A549 (cell line): Measurements from ENCODE around the gene SBF1.

ENCODE experiments used
- CHD2 ChIP-seq: fragments of 150-350 bp; IDR thresholded peaks from 2 replicates; pipeline ENCODE4 v1.6.1; 2014; ENCODE audit warnings: low read length; ENCODE audit not compliant: partially characterized antibody
- CTCF ChIP-seq: fragments of >200 bp; sonication (Bioruptor Twin); formaldehyde crosslinking; IDR thresholded peaks from 3 replicates; pipeline ENCODE4 v1.5.1; 2016
- EP300 ChIP-seq, 2 experiments: fragments of >200 bp; sonication (Bioruptor Twin); formaldehyde crosslinking; IDR thresholded peaks; 2 replicates in 1 of 2; 3 replicates in 1 of 2; pipeline ENCODE4 v1.6.1; 2016 to 2017
- FOSB ChIP-seq: fragments of 250-450 bp; sonication (Bioruptor Pico); IDR thresholded peaks from 2 replicates; pipeline ENCODE4 v1.5.0; 2020; ENCODE audit warnings: mild to moderate bottlenecking, moderate library complexity
- HDAC2 ChIP-seq: fragments of 200-600 bp; sonication (generic); IDR thresholded peaks from 2 replicates; pipeline ENCODE4 v1.6.1; 2016
- HEYL ChIP-seq: fragments of 250-450 bp; sonication (Bioruptor Pico); IDR thresholded peaks from 2 replicates; pipeline ENCODE4 v1.8.0; 2021; ENCODE audit warnings: mild to moderate bottlenecking, moderate library complexity
- MAX ChIP-seq: IDR thresholded peaks from 2 replicates; pipeline ENCODE4 v1.6.1; 2012
- POLR2A ChIP-seq: IDR thresholded peaks from 2 replicates; pipeline ENCODE4 v1.6.1; 2012; ENCODE audit warnings: mild to moderate bottlenecking, low read length
- RAD21 ChIP-seq, 2 experiments: fragments of >200 bp in 1 of 2; sonication (Bioruptor Twin) in 1 of 2; formaldehyde crosslinking in 1 of 2; IDR thresholded peaks in 1 of 2; conservative IDR thresholded peaks in 1 of 2; 2 replicates in 1 of 2; 3 replicates in 1 of 2; pipeline ENCODE4 v1.6.1; 2012 to 2018; ENCODE audit warnings: inconsistent platforms in 1 of 2
- REST ChIP-seq: fragments of 200-600 bp; sonication (generic); IDR thresholded peaks from 2 replicates; pipeline ENCODE4 v1.6.1; 2016; ENCODE audit warnings: antibody characterized with exemption, mild to moderate bottlenecking, moderate library complexity
- USF2 ChIP-seq: fragments of 450-650 bp; IDR thresholded peaks from 2 replicates; pipeline ENCODE4 v1.6.1; 2014; ENCODE audit warnings: antibody characterized with exemption

- no peak for TF ChIP-seq REST
- no peak for TF ChIP-seq MAX
- TF ChIP-seq CTCF: no peak
- no peak for TF ChIP-seq POLR2A
- TF ChIP-seq HDAC2: no peak
- no peak for TF ChIP-seq FOSB (CRISPR knock-in tag)
- TF ChIP-seq USF2: no peak
- TF ChIP-seq HEYL (CRISPR knock-in tag): no peak
- no peak for TF ChIP-seq CHD2
- TF ChIP-seq RAD21 (conservative IDR thresholded peaks at IDR 0.05 in 1 of 2, IDR thresholded peaks at IDR 0.05 in 1 of 2): no peak
- no peak for TF ChIP-seq EP300 (IDR thresholded peaks at IDR 0.05)
Observed at GRCh38 chr22:50488886-50489285, 14.1 kb upstream of the SBF1 start.
